Muscle of leg (tissue), 9 donors: ENCODE results near the gene NOX1. TPM values are rescaled to one million over a fixed set of nuclear protein-coding genes. Genes with fewer than 3 reads are reported as not detected.

Experiments
- polyA plus RNA-seq, 8 donors: library from polyadenylated mRNA; unstranded; fragments of 120-200 nt; gene quantifications; one replicate each; pipeline versions ENCODE4 v1.2.1 to v1.2.3, GENCODE V29; 2013; ENCODE audit warnings: inconsistent platforms in 1 of 8, low replicate concordance in 1 of 8; ENCODE audit not compliant: insufficient read length in 8 of 8, insufficient read depth in 1 of 8
- total RNA-seq: library from RNA; stranded (reverse); fragments of 120-200 nt; gene quantifications from one replicate; pipeline ENCODE4 v1.2.4, GENCODE V29; 2013

NOX1 gene
- total and polyA plus RNA-seq, 9 donors, result 0.04 to 0.38 (median 0.19) TPM; not detected in 1

Other genes starting within 250 kb of the NOX1 start
- gene TSPAN6, start 237.6 kb downstream of the NOX1 start, total RNA-seq, result 29.6 TPM
- 10 to 100 TPM; 25.5 to 39.5 (median 30.9) TPM for gene TSPAN6, start 237.6 kb downstream of the NOX1 start, polyA plus RNA-seq
- gene SRPX2, start 230.2 kb downstream of the NOX1 start, total RNA-seq, result 29.7 TPM
- gene SRPX2, start 230.2 kb downstream of the NOX1 start, polyA plus RNA-seq, result 10 to 100 TPM; 17.8 to 41.0 (median 27.2) TPM
- gene SYTL4, start 142.2 kb downstream of the NOX1 start, total RNA-seq, result 3.0 TPM
- 1 to 10 TPM; 5.4 to 10.0 (median 7.3) TPM for gene SYTL4, start 142.2 kb downstream of the NOX1 start, polyA plus RNA-seq
- gene CSTF2, start 54.0 kb downstream of the NOX1 start, total RNA-seq, result 8.4 TPM
- 10 to 100 TPM in 6 of 8 donors, 1 to 10 TPM in 2; 9.1 to 12.9 (median 11.2) TPM for gene CSTF2, start 54.0 kb downstream of the NOX1 start, polyA plus RNA-seq
- gene XKRX, start 54.6 kb upstream of the NOX1 start, total RNA-seq, result 0.04 TPM
- under 1 TPM in 3 of 8 donors, not detected in 5; 0.05 to 0.35 (median 0.30) TPM for gene XKRX, start 54.6 kb upstream of the NOX1 start, polyA plus RNA-seq
- not detected for gene ARL13A, start 95.3 kb upstream of the NOX1 start, total RNA-seq
- under 1 TPM in 1 of 8 donors, not detected in 7; 0.11 TPM for gene ARL13A, start 95.3 kb upstream of the NOX1 start, polyA plus RNA-seq
- gene TRMT2B, start 177.8 kb upstream of the NOX1 start, total RNA-seq, result 8.1 TPM
- gene TRMT2B, start 177.8 kb upstream of the NOX1 start, polyA plus RNA-seq, result 1 to 10 TPM; 7.0 to 9.8 (median 8.1) TPM
- 1.1 TPM for gene TMEM35A, start 204.5 kb upstream of the NOX1 start, total RNA-seq
- gene TMEM35A, start 204.5 kb upstream of the NOX1 start, polyA plus RNA-seq, result 1 to 10 TPM; 1.5 to 4.3 (median 2.7) TPM
- gene CENPI, start 223.8 kb upstream of the NOX1 start, total RNA-seq, result 6.6 TPM
- 1 to 10 TPM; 3.5 to 8.5 (median 5.5) TPM for gene CENPI, start 223.8 kb upstream of the NOX1 start, polyA plus RNA-seq